HS-5 (cell line): Measurements from ENCODE around the gene RNF146.
"Not testable (repeated sequence)": the region's sequence is repeated elsewhere in the genome, so short reads cannot be mapped to it uniquely, and the experiment has no call there.

Experiments
- DNase-seq: peaks from one replicate; pipeline ENCODE4 v3.0.0-alpha.2; 2012; ENCODE audit warnings: low read depth

RNF146 gene

GRCh38 chr6:127266178-127266891 lies at the start of gene RNF146:
Gene RNF146, plus strand, starts transcription at chr6:127266864. Its CDS starts 13,475 bp downstream, at chr6:127280339.
- peak; percentile 71 for DNase-seq

- no peak for DNase-seq
Measured at GRCh38 chr6:127219869-127220268, 46.8 kb upstream of the RNF146 start.

- no peak for DNase-seq
Measured at GRCh38 chr6:127221201-127221600, 45.5 kb upstream of the RNF146 start.

GRCh38 chr6:127222418-127222817 lies 44.2 kb upstream of the RNF146 start:
- DNase-seq = no peak

- no peak for DNase-seq
Measured at GRCh38 chr6:127225497-127225896, 41.2 kb upstream of the RNF146 start.

- not testable (repeated sequence) for DNase-seq
Measured at GRCh38 chr6:127233819-127234218, 32.8 kb upstream of the RNF146 start.

- DNase-seq = no peak
Measured at GRCh38 chr6:127243501-127243900, 23.2 kb upstream of the RNF146 start.

- no peak for DNase-seq
Measured at GRCh38 chr6:127247114-127248096, 19.3 kb upstream of the RNF146 start.

GRCh38 chr6:127249621-127250020 lies 17.0 kb upstream of the RNF146 start:
- no peak for DNase-seq

GRCh38 chr6:127255286-127255685 lies 11.4 kb upstream of the RNF146 start:
- DNase-seq = no peak

GRCh38 chr6:127262896-127263295 lies 3.8 kb upstream of the RNF146 start:
- no peak for DNase-seq

- no peak for DNase-seq
Measured at GRCh38 chr6:127263481-127263880, 3.2 kb upstream of the RNF146 start.

- DNase-seq = peak; percentile 28
Measured at GRCh38 chr6:127266892-127267645, 405 bp downstream of the RNF146 start.

- DNase-seq = no peak
Measured at GRCh38 chr6:127267646-127268625, 1.3 kb downstream of the RNF146 start.

- no peak for DNase-seq
Measured at GRCh38 chr6:127272576-127272975, 5.9 kb downstream of the RNF146 start.

- DNase-seq = no peak
Measured at GRCh38 chr6:127273499-127273898, 6.8 kb downstream of the RNF146 start.

GRCh38 chr6:127276331-127276730 lies 9.7 kb downstream of the RNF146 start:
- DNase-seq = no peak

GRCh38 chr6:127277878-127278843 lies 11.5 kb downstream of the RNF146 start:
- no peak for DNase-seq

- no peak for DNase-seq
Measured at GRCh38 chr6:127279815-127280214, 13.2 kb downstream of the RNF146 start.

- no peak for DNase-seq
Measured at GRCh38 chr6:127282184-127282583, 15.5 kb downstream of the RNF146 start.
